OCI-M2 (cell line): ENCODE measurements around the gene STX12.
"Not testable (repeated sequence)": the region's sequence is repeated elsewhere in the genome, so short reads cannot be mapped to it uniquely, and the experiment has no call there.

Experiments
- DNase-seq: peaks from one replicate; lab custom pipeline; 2025; ENCODE audit not compliant: unreplicated experiment; lab: John Stamatoyannopoulos, UW

STX12 gene

GRCh38 chr1:27824411-27824810 is 51.4 kb downstream of the STX12 start:
- DNase-seq = no peak

- not testable (repeated sequence) for DNase-seq
Measured at GRCh38 chr1:27829339-27829960, 56.4 kb downstream of the STX12 start.

- DNase-seq = peak; percentile 82
Measured at GRCh38 chr1:27830621-27831440, 57.8 kb downstream of the STX12 start, which contains the start of gene PPP1R8. TSS of gene PPP1R8 (plus strand) at chr1:27830782. CDS start at chr1:27830836, 54 bp downstream.

GRCh38 chr1:27831568-27832410 is 58.8 kb downstream of the STX12 start:
- DNase-seq = no peak

GRCh38 chr1:27832762-27833161 is 59.7 kb downstream of the STX12 start:
- DNase-seq = no peak

GRCh38 chr1:27833470-27833869 is 60.5 kb downstream of the STX12 start:
- no peak for DNase-seq

GRCh38 chr1:27835046-27835445 is 62.0 kb downstream of the STX12 start:
- DNase-seq = no peak

GRCh38 chr1:27835501-27835900 is 62.5 kb downstream of the STX12 start:
- no peak for DNase-seq

- no peak for DNase-seq
Measured at GRCh38 chr1:27849951-27850350, 76.9 kb downstream of the STX12 start.

- DNase-seq = no peak
Measured at GRCh38 chr1:27855085-27855484, 82.1 kb downstream of the STX12 start.

- DNase-seq = no peak
Measured at GRCh38 chr1:27856561-27857343, 83.7 kb downstream of the STX12 start.

- DNase-seq = not testable (repeated sequence)
Measured at GRCh38 chr1:27857552-27857951, 84.5 kb downstream of the STX12 start.

- DNase-seq = peak; percentile 58
Measured at GRCh38 chr1:27858072-27858948, 85.3 kb downstream of the STX12 start.

- no peak for DNase-seq
Measured at GRCh38 chr1:27858949-27859576, 86.0 kb downstream of the STX12 start.

GRCh38 chr1:27861436-27861835 is 88.4 kb downstream of the STX12 start:
- DNase-seq = no peak

GRCh38 chr1:27862004-27862403 is 89.0 kb downstream of the STX12 start:
- DNase-seq = no peak

- no peak for DNase-seq
Measured at GRCh38 chr1:27862671-27863537, 89.9 kb downstream of the STX12 start.

- DNase-seq = no peak
Measured at GRCh38 chr1:27863538-27863915, 90.5 kb downstream of the STX12 start.
